HG02943 (cell line): ENCODE measurements around the gene PDZD8.
"Not testable (repeated sequence)": the region's sequence is repeated elsewhere in the genome, so short reads cannot be mapped to it uniquely, and the experiment has no call there.

Experiments used
- ATAC-seq: cut with Tn5 transposase; IDR thresholded peaks from one replicate; pipeline ENCODE4 v1.9.1; 2021; ENCODE audit warnings: mild to moderate bottlenecking, low read depth, moderate library complexity; ENCODE audit not compliant: unreplicated experiment

Gene PDZD8

DNA sequence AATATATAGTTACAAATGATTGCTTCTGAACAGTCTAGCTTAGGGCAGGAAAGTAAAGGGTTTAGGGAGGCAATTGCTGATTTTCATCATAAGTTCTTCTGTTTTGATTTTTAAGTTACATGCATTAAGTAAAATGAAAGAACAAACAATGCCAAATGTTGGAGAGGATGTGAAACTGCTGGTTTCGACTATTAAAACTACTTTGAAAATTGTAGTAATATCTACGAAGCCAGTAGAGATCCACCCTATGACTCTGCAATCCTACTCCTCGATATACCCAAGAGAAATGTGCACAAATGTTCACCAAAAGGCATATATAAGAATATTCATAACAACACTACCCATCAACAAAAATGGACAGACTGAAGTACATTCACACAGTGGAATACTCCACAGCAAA is 24.3 kb downstream of the PDZD8 start:
- peak; percentile 75 for ATAC-seq

DNA sequence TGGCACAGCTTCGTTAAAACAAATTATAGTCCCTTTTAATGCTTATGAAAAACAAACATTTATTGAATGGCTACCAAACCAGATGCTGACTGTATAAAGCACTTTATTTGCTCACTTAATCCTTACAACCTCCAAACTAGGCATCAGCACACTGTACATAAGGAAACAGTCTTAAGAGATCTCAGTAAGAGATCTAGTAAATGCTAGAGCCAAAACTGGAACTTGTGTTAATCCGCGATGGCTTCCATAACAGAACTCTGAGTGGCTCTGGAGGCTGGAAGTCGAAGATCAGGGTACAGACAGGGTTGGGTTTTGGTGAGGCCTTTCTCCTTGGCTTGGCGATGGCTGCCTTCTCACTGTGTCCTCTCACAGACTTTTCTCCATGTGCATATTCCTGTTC is 27.0 kb downstream of the PDZD8 start:
- no peak for ATAC-seq

DNA sequence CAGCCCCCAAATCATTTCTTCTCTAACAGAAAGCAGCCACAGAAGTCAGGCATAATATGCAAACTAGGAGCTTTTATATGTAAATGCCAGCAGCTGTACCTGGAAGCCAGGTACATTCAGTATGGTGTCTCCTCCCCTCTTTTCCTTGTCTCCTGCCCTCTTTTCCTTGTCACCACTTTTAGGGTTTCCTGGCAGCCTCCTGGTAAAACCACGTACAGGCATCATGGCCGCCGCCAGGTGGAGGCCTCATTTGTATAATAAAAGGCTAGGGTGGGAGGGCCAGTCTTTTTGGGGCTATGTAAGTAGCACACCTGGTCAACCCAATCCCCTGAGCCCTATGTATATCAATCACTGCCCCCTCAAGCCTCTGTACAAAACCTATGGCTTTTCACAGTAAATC is 28.7 kb downstream of the PDZD8 start:
- ATAC-seq: no peak

DNA sequence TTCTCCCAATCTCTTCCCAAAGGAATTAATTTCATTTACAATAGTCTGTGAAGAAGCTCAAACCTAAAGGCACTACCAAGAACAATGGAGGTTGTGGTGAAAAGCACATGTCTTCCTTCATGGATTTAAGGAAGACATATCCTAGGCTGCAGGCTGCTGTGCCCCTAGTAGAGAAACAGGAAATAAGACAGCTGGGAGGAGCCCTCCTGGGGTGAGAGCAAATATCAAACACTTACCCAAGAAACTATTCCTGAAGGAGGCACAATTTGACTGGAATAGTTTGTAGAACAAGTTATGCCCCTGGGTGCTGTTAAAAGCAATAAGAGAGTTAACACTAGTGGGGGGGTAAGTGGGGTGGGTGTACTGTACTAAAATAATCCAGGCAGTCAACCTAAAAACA is 30.1 kb downstream of the PDZD8 start:
- ATAC-seq: no peak

DNA sequence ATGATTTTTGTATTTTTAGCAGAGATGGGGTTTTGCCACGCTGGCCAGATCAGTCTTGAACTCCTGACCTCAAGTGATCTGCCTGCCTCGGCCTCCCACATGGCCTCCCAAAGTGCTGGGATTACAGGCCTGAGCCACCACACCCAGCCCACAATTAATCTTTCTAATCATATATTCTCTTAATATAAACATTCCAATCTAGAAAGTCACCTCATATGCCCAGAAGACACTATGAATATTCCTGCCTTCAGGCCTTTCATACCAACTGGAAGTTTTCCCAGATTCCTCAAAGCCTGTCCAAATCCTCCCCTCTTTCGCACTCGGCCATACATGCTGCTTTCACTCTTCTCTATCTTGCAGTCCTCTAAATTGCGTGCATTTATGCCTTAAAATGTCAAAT is 32.6 kb downstream of the PDZD8 start:
- no peak for ATAC-seq

DNA sequence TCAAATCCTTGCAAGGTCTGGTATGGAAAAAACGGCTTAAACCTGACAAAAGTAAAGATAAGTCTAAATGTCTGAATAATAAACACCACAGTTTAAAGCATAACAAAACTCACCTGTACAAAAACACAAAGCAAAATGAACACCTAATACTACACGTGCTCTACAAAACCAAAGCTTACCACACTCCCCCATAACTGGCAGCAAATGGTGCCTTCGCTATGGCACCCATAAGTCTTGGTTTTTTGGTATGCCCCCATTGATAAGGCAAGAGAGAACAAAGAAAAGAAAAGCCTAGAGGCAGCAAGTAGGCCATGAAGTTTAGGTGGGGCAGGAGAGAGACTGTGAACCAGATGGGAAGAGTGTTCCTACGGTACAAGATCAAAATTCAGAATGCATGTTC is 34.2 kb downstream of the PDZD8 start:
- no peak for ATAC-seq

DNA sequence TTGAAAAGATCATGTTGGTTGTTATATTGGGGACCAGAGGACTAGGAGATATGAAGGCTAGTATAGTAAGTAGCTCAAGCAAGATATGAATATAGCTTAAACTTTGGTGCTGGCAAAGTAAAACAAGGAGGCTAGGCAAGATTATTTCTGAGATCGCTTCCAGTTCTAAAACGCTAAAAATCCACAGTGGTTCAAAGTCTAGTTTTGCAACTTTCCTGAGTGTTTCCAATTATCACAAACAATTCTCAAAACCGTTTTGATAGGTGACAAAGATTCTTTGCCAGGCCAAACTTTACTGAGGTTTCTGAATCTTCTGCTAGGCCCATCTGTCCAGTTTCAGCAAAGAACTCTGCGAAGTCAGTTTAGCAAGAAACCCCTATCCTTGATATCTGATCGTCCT is 35.3 kb downstream of the PDZD8 start:
- ATAC-seq: no peak

DNA sequence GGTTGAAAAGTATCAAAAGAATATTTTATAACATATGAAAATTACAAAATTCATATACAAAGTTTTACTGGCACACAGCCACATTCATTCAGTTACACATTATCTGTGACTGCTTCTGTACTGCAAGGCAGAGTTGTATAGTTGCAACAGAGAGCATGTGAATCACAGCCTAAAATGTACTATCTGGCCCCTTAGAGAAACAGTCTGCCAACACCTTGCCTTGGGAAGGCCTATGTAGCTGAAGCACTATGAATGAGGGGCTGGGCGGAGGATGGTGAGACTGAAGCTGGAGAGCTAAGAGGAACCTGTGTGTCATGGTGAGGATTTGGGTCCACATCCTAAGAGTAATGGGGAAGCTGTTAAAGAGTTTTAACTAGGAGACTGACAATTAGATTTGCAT is 35.7 kb downstream of the PDZD8 start:
- ATAC-seq: no peak

DNA sequence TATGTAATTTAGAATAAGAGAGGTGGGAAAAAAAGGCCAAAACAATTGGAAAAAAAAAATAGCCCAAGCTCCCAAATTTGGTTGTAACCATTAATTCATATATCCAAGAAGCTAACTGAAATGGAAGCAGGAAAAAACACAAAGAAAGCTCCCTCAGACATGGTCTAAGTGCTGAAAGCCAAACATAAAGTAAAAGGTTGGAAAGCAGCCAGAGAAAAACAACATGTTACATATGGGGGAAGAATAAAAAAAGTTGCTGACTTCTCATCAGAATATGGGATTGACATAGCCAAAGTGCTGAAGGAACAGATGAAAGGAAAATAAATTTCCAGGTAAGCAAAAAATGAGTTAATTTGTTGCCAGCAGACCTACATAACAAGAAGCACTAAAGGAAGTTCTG is 40.3 kb downstream of the PDZD8 start:
- no peak for ATAC-seq

DNA sequence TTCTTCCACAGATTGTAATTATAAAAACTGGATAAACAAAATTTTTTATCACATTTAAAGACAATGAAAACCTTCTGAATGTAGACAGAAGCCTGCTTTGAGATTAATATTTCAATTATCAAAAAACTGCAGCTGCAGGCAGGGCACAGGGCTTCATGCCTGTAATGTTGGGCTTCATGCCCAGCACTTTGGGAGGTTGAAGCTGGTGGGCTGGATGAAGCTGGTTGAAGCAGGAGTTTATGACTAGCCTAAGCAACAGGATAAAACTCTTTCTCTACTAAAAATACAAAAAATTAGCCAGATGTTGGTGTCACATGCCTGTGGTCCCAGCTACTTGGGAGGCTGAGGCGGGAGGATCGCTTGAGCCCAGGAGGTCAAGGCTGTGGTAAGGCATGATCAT is 41.2 kb downstream of the PDZD8 start:
- no peak for ATAC-seq

DNA sequence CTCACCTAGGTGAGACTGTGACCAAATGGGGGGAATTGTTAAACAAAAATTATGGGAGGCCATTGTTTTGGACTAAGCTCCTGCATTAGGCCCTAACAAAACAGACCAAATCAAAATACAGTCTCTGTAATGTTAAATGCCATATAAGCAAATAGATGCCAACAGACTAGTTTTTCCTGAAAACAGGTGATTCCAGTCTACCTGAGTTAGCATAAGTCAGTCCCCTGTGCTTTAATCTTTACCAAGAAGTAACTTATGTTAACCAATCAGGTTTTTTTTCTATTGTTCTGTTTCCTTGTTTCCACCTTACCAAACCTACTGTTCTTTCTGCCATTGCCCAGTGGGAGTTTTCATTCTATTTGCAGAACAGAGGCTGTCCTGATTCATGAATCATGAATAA is 48.0 kb downstream of the PDZD8 start:
- no peak for ATAC-seq

DNA sequence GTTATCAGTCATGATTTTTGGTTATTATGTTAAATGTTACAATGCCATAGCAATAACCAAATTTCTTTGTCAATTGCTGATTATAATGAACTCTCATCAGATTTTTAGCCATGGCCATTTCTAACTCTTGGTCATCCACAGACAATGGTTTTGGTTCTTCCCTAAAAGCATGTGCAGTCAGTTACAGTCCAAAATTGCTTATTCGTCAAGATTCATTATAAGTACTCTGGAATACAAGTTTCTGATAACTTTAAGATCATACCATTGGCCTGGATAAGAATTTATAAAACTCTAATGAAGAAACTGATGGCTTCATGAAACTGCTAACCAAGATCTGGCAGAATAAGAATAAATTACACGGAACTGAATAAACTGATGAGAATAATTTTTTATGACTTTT is 50.9 kb downstream of the PDZD8 start:
- no peak for ATAC-seq

DNA sequence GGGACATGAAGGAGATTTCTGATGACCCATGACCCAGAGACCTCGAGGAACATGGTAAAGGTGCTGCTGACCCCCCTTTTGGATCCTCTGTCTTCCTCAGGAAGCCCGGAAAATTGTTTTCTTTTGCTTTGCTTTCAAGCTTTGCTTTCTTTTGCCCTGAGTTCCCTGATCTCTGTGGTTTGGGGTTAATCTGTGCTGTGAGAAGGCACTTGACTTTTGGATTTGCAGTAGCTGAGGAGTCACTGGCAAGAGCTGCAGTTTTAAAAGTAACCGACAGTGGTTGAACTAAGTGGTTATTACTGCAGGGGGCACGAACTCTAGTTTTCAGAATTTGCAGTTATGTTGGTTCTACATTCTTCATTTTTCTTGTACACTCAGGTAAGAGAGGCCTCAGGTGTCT is 53.0 kb downstream of the PDZD8 start:
- ATAC-seq: no peak

DNA sequence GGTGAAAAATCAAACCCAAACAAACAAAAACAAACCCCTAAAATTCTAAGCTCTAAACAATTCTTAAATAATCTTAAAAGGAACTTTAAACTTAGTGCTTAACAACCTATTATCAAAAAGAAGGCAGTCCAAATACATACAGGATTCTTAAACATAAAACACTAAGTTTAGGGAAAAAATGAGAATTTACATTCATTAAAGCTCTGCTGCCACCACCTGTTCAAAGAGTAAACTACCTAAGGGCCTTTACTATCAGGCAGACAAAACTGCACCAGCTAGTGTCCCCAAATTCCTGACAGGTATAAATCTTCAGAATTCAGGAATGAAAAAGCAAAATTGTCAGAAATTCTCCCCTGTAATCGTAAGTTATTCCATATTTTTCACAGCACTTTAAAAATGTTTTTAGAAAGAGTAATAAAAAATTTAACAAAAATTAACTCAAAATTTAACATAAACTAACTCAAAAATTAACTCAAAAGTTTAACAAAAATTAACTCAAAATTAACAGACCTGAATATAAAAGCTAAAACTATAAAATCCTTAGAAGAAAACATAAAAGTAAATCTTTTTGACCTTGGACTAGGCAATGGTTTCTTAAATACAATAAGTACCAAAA is 55.1 kb downstream of the PDZD8 start:
- no peak for ATAC-seq

DNA sequence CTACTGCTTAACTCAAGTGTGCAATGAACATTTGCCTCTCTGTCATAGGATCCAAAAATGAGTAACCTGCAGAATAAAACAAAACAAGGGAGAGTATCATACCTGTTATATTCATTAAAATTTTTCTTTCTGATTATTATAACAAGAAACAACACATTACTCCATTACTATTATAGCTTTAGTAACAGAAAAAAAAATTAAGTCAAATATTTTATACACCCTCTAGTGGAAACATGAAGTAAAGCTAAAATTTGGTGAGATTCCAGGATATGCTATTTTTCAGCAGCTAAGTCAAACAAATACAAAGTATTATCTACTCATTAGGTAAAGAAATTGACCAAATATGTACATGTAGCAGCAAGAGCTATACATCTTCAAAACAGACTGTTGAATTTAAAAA is 56.3 kb downstream of the PDZD8 start:
- ATAC-seq: no peak

DNA sequence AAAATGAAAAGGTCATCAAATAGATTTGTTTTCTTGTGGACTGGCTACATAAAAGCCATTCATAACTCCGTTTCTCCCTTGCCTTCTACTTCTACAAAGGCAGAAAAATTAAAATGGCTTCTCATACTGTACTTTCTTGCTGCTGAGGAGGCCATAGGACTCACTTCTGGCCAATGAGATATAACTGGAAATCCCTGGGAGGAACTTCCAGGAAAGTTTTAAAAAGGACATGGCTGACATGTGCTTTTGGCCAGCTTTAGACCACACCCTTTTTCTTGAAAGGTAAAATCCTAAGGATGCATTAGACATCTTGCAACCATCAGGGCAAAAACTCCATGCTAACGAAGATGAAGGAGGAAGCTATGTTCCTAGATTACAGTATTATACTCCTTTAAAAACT is 58.5 kb downstream of the PDZD8 start:
- no peak for ATAC-seq

DNA sequence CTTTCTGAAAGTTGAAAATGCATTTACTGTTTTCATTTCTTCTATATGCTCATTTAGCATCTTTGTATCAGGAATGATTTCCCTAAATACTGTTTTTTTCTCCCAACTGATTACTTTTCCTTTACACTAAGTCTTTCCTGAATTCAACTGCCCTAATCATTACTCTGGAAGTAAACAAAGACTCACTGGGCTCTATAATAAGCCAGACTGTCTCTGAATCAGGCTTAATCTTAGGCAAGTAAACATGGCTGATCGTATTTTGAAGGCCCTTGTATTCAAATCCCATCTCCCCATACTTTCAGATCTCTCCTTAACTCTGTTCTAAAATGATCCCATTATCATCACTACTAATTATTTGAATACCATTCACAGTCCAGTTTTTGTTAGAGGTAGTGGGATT is 61.6 kb downstream of the PDZD8 start:
- ATAC-seq: no peak

DNA sequence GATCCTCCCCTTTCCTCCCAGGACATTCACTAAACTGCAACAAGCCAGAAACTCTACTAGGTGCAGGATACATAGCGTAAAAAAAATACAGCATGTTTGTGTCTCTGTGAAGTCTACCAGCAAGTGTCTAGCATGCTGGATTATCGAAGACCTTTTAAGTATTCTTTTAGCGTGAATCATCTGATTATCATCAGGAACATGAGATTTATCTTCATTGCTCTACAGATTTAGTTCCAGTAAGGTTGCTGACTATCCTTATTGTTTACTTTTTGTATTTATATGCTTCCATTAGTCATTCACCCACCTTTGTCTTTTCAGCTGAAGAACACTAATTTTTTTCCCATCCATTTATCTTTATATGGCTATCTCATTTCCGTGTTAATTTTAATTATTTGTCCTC is 62.8 kb downstream of the PDZD8 start:
- no peak for ATAC-seq

DNA sequence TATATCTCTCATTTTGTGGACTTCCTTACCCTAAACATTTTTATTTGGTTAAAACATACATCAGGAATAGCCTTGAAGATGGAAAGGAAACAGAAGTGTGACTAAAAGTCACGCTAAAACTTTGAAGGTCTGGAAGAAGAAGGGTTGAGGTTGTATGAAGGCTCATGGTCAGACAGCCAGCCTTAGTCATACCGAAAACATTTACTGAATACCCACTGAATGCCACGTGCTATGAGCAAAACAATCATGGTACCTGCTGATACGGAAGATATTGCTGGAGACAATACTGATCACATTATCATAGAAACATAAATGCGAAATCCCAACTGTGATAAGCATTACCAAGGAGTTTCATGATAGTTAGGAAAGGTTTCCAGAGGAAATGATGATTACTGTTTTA is 64.0 kb downstream of the PDZD8 start:
- no peak for ATAC-seq

DNA sequence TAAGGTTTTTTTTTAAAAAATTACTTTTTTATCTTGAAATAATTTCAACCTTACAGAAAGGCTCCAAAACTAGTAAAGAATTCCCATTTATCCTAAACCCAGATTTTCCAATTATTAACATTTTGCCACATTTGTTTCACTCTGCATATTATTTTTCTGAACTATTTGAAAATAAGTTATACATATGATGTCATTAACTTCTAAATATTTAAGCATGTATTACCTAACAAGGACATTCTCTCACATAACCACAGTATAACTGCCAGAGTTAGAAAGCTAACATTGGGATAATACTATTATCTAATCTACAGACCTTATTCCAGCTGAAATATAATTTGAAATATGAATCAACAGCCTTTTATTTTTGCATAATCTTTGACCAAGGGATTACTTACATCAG is 68.6 kb downstream of the PDZD8 start:
- ATAC-seq: no peak

DNA sequence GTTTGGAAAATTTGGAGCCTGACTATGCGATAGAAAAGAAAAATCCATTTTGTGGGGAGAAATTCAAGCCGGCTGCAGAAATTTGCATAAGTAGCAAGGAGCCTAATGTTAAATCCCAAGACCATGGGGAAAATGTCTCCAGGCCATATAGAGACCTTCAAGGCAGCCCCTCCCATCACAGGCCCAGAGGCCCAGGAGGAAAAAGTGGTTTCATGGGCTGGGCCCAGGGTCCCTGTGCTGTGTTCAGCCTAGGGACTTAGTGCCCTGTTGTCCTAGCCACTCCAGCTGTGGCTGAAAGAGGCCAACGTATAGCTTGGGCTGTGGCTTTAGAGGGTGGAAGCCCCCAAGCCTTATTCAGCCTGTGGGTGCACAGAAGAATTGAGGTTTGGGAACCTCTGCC is 71.8 kb downstream of the PDZD8 start:
- ATAC-seq: not testable (repeated sequence)

DNA sequence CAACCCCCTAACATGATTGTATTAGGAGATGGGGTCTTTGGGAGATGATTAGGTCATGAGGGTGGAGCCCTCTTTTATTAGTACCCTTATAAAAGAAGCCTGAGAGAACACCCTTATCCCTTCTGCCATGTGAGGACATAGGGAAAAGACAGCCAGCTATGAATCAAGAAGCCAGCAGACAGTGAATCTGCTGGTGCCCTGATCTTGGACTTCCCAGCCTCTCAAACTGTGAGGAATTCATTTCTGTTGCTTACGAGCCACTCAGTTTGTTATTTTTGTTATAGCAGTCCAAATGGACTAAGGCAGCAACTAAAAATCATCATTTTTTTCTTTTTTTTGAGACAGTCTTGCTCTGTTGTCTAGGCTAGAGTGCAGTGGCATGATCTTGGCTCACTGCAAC is 74.6 kb downstream of the PDZD8 start:
- no peak for ATAC-seq

DNA sequence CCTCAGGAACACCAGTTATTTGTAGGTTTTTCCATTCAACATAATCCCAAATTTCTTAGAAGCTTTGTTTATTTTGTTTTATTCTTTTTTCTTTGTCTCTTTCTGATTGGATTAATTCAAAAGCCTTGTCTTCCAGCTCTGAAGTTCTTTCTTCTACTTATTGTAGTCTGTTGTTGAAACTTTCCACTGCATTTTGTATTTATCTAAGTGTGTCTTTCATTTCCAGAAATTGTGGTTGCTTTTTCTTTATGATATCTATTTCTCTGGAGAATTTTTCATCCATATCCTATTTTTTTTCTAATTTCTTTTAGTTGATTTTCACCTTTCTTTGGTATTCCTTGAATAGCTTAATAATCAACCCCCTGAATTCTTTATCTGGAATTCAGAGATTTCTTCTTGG is 75.8 kb downstream of the PDZD8 start:
- ATAC-seq: no peak
